AG20443 (cell line): ENCODE measurements around the gene RENBP.
A peak's percentile ranks its signal among the peaks of the same experiment; 100 is the strongest.

ENCODE experiments used
- DNase-seq: peaks from one replicate; pipeline ENCODE4 v3.0.0; 2012; ENCODE audit warnings: low spot score, mixed read lengths

Gene RENBP

DNA sequence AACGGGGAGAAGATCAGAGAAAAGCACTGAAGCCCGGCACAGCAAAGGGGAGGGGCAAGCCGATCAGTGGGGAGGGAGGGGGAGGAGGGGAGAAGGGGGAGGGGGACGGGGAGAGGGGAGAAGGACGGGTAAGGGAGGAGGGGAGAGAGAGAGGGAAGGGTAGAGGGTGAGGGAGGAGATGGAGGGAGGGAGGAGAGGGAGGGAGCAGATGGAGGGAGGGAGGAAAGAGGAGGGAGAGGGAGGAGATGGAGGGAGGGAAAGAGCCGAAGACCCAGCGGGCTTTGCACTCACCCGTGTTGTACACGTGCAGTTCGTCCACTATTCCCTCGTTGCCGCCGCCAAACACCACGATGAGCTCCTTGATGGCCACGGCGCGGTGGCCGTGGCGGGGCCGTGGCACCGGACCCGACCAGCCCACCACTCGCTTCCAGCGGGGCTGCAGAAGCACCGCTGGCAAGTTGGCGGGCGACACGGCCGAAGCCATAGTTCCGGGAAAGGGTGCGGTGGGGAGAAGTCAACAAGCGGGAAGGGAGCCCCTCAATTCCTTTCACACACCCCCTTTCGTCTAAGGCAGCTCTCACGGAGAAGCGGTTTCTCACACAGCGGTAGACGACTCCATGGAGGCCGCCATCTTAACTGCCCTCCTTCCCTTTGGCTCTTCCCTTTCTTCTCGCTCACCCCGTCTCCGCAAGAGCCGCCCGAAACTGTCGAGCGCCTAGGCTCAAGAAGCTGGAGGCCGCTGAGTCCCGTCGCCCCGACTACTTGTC lies 26.1 kb upstream of the RENBP start:
- peak; percentile 24 for DNase-seq

DNA sequence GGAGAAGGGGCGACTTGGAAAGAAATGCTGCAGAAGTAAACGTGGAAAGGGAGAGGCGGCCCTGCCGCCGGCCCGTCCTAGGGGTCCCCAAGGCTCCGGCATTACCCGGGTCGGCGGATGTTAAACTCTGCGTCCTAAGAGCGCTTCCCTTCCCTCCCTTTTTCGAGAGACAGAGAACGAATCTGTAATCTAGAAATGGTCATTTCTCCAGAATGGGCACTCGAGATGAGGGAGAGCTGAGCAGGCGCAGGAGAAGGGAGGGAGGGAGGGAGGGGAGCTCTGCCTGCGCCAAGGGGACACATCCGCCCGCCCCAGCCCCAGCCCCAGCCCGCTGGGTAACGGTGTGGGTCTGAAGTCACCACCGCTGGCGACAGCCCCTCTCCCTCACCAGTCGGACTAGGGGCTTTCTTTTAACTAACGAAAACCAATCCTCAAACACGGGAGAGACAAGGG lies 25.5 kb upstream of the RENBP start:
- peak; percentile 18 for DNase-seq

- DNase-seq, result no peak
These were observed 24.9 kb upstream of the RENBP start for GRCh38 chrX:153969125-153969903.

GRCh38 chrX:153968754-153969124 lies 24.3 kb upstream of the RENBP start:
- no peak for DNase-seq

DNA sequence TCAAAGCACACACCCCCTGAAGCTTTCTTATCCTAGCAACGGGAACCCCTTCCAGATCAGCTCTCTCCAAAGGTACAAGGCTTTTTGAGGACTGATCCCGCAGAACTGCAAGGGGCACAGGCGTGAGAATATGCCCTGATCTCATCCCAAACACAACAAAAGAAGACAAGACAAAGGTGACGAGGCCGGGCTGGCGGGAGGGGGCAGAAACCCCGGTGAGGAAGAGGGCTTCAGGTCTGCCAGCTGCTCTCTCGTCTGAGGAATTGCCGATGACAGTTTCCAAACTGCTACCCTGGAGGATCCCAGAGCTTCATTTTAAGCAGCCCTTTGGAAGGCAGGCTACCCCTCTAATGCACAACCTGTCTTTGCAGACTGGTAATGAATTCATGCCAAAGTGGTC lies 23.8 kb upstream of the RENBP start:
- DNase-seq, result no peak

- DNase-seq, result no peak
These were observed 23.2 kb upstream of the RENBP start for GRCh38 chrX:153967536-153968224.

GRCh38 chrX:153966841-153967535 lies 22.5 kb upstream of the RENBP start:
- DNase-seq, result no peak

GRCh38 chrX:153966283-153966688 lies 21.8 kb upstream of the RENBP start:
- DNase-seq, result no peak

DNA sequence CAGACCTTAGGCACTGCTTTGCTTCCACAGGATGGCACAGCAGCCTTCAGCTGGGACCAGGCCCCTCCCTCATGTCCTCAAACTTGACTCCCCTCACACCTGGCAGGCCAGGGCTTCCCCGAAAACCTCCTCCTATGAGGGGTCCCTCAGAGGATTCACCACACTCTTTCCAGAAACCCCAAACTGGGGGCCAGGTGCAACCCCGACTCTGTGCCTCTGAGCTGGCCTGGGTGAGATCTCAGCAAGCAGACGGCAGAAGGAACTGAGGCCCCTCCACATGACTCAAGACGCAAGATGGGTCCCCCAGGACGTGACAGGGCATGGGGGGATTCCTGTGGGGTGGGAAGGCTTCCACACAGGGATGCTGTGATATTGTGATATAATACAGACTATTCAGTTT lies 21.0 kb upstream of the RENBP start:
- DNase-seq, result no peak

- DNase-seq, result no peak
These were observed 19.7 kb upstream of the RENBP start for GRCh38 chrX:153964105-153964504.

- no peak for DNase-seq
These were observed 19.1 kb upstream of the RENBP start for GRCh38 chrX:153963546-153963945.

DNA sequence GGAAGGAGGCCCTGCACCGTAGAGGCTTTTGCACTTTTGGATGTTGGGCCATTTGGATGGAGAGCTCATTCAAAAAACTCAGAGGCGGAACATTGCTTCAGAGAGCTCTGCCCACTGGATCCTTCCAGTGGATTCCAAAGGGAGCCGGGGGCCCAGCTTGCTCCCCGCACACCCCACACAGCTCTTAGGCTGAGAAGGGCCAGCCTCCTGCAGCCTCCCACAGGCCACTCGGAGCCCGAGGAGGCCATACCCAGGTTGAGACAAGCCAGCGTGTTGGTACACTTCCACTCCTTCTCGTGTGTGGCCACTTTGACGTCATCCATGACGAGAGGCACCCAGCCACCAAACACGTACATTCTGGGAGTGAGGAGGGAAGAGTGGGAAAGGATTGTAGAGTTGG lies 16.8 kb upstream of the RENBP start:
- no peak for DNase-seq

GRCh38 chrX:153960786-153961185 lies 16.3 kb upstream of the RENBP start:
- no peak for DNase-seq

DNA sequence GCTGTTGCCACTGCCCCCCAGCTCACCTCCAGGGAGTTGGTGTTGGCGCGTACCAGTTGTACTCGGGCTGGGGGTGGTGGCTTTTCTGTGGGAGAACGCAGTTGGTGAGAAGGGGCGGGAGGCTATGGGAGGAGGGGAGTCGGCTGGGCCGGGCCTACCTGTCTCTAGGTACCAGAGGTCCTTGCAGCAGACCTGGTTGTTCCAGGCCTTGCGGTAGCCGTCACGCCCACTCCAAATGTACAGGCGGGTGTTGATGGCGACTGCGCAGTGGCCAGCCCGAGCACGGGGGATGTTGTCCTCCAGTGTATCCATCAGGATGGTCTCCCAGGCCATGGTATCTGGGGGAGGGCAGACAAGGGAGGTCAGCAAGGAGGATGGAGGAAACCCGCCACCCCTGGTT lies 15.6 kb upstream of the RENBP start:
- DNase-seq, result no peak

GRCh38 chrX:153959649-153960048 lies 15.2 kb upstream of the RENBP start:
- DNase-seq, result no peak

DNA sequence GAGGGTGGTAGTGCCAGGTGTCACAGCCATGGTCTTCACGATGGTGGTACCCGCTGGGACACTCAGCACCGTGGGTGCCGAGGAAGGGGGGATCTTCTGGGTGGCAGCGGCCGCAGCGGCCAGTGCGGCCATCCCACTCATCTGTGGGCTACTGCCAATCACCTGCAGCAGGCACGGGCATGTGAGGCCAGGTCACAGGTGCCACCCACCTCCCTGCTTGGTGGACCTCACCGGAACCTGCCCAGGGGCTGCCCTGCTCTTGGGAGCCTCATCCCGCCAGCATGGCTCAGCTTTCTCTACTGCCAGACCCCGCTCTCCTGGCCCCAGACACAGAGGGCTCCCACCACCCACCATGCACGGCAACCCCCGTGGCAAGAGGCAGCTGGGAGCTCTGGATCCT lies 14.2 kb upstream of the RENBP start:
- no peak for DNase-seq

GRCh38 chrX:153957224-153957623 lies 12.8 kb upstream of the RENBP start:
- DNase-seq, result no peak

- no peak for DNase-seq
These were observed 11.8 kb upstream of the RENBP start for GRCh38 chrX:153956044-153956907.

DNA sequence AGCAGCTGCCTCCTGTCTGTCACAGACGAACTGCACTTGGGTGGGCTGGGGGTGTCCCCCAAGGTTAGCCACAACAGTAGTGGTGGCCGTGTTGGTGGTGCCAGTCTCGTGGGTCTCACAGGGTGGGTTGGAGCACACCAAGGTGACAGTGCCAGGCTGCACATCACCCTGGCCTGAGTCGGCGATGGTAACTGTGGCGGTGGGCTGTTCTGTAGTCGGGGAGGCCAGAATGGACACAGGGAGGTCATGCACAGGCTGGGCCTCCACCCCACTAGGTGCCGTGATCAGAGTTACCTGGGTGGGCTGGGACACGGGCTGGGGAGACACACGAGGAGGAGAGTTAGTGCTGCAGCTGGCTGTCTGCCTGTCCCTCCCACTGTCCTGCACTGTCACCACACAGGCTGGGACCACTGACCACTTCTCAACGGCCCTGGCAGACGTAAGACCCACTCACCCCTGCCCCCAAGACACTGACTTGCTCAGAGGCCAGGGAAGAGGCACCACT lies 10.8 kb upstream of the RENBP start:
- DNase-seq, result no peak

DNA sequence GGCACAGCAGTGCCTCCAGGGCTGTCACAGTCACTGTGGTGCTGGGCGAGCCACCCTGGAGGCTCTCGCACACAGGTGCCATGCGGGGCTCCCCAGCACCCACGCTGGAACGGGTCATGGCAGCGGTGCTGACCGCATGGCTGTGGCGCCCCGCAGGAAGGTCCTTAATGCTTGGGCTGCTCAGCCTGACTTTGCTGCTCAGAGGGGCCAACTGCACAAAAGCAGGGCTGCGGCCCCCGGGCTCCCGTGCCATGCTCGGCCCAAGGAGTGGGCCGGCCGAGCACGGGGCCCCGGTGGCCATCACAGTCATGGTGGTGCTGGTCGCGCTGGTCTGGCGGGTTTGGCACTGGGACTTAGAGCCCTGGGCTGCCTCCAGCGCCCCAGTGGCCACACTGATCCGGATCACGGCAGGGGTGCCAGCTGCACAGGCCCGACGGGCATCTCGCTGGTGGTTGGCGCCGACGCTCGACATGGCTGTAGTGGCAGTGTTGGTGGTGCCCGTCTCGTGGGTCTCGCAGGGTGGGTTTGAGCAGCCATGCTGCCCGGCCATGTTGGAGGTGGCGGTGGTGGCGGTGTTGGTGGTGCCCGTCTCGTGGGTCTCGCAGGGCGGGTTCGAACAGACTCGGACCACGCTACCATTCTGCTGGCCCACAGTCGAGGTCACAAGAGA lies 10.2 kb upstream of the RENBP start:
- DNase-seq, result no peak
